GM06990 (cell line): ENCODE measurements around the gene FAM228A.
"Not testable (repeated sequence)": the region's sequence is repeated elsewhere in the genome, so short reads cannot be mapped to it uniquely, and the experiment has no call there.

Experiments used
- DNase-seq: peaks from one replicate; pipeline ENCODE4 v3.0.0-alpha.2; 2011; ENCODE audit not compliant: insufficient read length; ENCODE audit errors: extremely low read depth
- H3K27me3 ChIP-seq: replicated peaks from 2 replicates; pipeline ENCODE4 v1.6.0; 2011; ENCODE audit warnings: low read length; ENCODE audit not compliant: control insufficient read depth, insufficient read depth
- H3K36me3 ChIP-seq: 2 replicates; pipeline ENCODE4 v1.5.1; 2011; ENCODE audit warnings: low read length; ENCODE audit not compliant: control insufficient read depth, insufficient read depth
- H3K4me3 ChIP-seq: replicated peaks from 2 replicates; pipeline ENCODE4 v1.5.1; 2011; ENCODE audit warnings: low read depth, mild to moderate bottlenecking, control low read depth, low read length
- TF ChIP-seq, protein P1 (sequence below): IDR thresholded peaks from 2 replicates; pipeline ENCODE4 v1.5.1; 2011; ENCODE audit warnings: low read length, control low read depth, mild to moderate bottlenecking, inconsistent platforms; ENCODE audit not compliant: insufficient read depth, poor library complexity, severe bottlenecking

FAM228A gene

DNA sequence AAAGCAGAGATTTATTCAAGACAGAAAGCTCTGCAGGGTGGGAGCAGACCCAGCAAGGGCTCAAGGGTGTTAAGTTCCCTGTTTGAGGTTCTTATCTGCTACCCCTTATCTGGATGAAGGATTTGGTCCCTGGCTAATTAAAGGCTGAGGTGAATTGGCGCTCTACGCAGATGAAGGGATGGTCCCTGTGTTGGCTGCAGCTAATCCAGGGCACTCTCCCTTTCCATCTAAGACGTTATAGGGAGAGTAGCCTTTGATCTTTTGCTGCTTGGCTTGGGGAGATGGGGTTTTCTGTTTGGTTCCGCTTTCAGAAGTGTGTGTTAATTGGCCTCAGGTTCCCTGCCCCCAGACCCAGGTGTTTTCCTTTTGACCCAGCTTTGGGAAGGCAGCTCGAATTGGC, 17.0 kb downstream of the FAM228A start:
- no peak overlapping the region for H3K4me3 ChIP-seq
- no peaks in the 10 kb centered on the region for H3K27me3 ChIP-seq
- no peak for DNase-seq
- TF ChIP-seq, protein P1, sequence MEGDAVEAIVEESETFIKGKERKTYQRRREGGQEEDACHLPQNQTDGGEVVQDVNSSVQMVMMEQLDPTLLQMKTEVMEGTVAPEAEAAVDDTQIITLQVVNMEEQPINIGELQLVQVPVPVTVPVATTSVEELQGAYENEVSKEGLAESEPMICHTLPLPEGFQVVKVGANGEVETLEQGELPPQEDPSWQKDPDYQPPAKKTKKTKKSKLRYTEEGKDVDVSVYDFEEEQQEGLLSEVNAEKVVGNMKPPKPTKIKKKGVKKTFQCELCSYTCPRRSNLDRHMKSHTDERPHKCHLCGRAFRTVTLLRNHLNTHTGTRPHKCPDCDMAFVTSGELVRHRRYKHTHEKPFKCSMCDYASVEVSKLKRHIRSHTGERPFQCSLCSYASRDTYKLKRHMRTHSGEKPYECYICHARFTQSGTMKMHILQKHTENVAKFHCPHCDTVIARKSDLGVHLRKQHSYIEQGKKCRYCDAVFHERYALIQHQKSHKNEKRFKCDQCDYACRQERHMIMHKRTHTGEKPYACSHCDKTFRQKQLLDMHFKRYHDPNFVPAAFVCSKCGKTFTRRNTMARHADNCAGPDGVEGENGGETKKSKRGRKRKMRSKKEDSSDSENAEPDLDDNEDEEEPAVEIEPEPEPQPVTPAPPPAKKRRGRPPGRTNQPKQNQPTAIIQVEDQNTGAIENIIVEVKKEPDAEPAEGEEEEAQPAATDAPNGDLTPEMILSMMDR: no peak
- no peaks in the 10 kb centered on the region for H3K36me3 ChIP-seq

DNA sequence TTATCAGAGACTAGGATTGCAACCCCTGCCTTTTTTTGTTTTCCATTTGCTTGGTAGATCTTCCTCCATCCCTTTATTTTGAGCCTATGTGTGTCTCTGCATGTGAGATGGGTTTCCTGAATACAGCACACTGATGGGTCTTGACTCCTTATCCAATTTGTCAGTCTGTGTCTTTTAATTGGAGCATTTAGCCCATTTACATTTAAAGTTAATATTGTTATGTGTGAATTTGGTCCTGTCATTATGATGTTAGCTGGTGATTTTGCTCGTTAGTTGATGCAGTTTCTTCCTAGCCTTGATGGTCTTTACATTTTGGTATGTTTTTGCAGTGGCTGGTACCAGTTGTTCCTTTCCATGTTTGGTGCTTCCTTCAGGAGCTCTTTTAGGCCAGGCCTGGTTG, 22.4 kb downstream of the FAM228A start:
- not testable (repeated sequence) for DNase-seq, H3K27me3 ChIP-seq, H3K36me3 ChIP-seq, H3K4me3 ChIP-seq

DNA sequence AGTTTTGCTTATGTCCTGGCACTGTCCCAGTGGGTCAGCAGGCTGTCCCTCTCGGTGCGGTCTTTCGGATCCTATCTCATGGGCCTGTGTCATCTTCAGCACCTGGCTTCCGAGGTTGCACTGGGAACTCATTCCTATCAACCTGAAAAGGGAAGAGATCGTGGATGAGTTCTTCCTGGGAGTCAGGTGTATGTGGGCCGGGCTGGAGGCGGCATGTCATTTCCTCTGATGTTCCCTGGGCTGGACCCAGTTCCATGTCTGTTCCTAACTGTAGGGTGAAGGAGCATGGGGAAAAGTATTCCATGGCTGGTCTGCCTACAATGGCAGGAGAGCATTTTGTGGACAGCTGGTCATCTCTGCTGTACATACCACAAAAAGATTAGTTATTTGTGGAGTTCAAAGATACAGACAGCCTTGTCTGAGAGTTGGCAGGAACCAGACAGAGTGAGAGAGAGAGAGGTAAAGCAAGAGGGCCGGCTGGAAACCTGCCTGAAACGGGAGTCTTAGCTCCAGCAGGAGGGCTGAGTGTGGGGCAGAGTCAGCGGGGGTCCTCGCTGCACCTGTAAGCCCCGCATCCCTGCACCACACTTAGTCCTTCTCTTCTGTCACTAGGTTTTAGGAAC, 25.2 kb downstream of the FAM228A start:
- TF ChIP-seq, protein P1: no peak
- peaks cover 12% of the 10 kb centered on the region for H3K36me3 ChIP-seq
- H3K4me3 ChIP-seq: no peak overlapping the region
- DNase-seq: no peak
- H3K27me3 ChIP-seq: no peaks in the 10 kb centered on the region

DNA sequence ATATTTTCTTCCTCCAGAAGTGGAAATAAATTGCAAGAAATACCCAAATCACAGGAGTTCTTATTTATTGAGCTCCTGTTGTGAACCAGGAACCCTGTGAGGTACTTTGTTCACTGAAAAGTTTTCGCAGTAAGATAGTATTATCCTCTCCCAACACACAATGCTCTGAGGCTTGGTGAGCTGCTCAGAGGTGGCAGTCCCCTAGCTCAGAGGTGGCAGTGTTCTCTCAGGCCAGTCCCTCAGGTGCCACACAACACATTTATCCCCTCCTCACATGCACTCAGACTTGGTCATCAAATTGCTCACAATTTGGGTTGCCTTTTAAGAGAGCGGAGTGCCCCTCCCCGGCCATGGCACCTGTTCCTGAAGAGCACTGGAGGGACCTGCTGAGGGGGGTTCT, 25.9 kb downstream of the FAM228A start:
- no peak for DNase-seq
- no peaks in the 10 kb centered on the region for H3K27me3 ChIP-seq
- H3K36me3 ChIP-seq: peaks cover 14% of the 10 kb centered on the region
- TF ChIP-seq, protein P1: no peak
- H3K4me3 ChIP-seq: no peak overlapping the region

DNA sequence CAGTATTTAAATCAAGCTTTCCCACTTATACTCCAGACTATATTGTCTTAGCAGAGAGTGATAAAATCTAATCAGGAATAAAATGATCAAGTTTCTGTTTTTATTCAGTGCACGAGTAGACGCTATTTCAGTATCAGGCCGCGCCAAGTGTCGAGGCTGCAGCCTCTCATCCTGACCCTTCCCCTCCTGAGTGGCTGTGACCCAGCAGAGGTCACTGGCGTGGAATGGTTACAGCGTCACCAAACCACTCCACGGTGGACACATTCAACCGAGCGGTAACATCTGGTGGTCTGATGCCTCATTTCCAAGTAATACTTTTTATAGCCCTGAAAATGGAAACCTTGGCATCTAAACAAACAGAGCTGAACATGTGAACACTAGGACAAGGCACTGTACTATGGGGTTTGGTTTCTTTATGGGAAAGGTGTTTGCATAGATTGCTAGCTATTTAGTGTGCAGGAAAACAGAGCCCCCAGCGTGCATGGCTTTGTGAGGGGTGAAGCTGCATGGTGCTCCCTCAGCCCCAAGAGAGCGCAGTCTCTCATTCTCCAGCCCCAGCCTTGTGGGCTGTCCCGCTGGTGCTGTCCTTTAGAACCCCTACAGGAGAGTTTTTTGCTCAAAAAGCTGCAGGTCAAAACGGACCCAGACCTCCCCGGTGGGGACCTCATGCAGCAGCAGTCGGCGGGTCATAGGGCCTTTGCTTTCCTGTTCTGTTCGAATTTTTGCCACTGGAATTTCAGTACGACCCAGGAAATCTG, 28.4 kb downstream of the FAM228A start:
- Histone ChIP-seq H3K27me3 (no peaks in the 10 kb centered on the region), H3K4me3 (no peak overlapping the region), H3K36me3 (peaks cover 28% of the 10 kb centered on the region)
- TF ChIP-seq, protein P1: no peak
- no peak for DNase-seq

DNA sequence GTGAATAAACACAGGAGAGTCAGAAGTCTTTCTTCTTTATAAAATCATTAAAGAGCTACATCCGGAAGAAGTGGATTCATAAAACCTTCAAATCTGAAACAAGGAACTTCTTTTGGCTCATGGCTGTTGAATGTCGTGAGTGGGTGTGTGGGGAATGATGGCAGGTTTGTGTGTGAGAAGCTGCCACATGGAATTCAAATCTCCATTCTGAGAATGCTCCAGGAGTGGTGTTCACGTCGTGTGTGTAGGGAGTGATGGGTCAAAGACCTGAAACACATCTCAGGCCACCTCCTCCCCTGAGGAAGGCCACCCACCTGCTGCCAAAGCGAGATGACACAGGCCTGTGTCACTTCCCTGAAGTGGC, 28.9 kb downstream of the FAM228A start:
- H3K36me3 ChIP-seq: peaks cover 32% of the 10 kb centered on the region
- H3K27me3 ChIP-seq: no peaks in the 10 kb centered on the region
- no peak for DNase-seq
- TF ChIP-seq, protein P1: no peak
- H3K4me3 ChIP-seq: no peak overlapping the region
